ENCODE data around the gene WWOX. TPM values are rescaled to one million over a fixed set of nuclear protein-coding genes. Genes with fewer than 3 reads are reported as not detected.

WWOX gene
- total RNA-seq, 1 donor from 2014 or later: 8.9 TPM

GRCh38 chr16:78902321-78902720 lies 802.9 kb downstream of the WWOX start:
- Histone ChIP-seq H3K27ac (replicated peaks) (no peak overlapping the region), H3K36me3 (no peaks in the 10 kb centered on the region), H3K9me3 (replicated peaks) (no peaks in the 10 kb centered on the region), H3K4me3 (no peak overlapping the region), H3K27me3 (ENCODE audit: low read depth) (no peaks in the 10 kb centered on the region), H3K4me1 (no peaks in the 10 kb centered on the region)
- no peak for DNase-seq
- intact Hi-C loops (cut with micrococcal nuclease): no loop called here
- TF ChIP-seq, protein P1, sequence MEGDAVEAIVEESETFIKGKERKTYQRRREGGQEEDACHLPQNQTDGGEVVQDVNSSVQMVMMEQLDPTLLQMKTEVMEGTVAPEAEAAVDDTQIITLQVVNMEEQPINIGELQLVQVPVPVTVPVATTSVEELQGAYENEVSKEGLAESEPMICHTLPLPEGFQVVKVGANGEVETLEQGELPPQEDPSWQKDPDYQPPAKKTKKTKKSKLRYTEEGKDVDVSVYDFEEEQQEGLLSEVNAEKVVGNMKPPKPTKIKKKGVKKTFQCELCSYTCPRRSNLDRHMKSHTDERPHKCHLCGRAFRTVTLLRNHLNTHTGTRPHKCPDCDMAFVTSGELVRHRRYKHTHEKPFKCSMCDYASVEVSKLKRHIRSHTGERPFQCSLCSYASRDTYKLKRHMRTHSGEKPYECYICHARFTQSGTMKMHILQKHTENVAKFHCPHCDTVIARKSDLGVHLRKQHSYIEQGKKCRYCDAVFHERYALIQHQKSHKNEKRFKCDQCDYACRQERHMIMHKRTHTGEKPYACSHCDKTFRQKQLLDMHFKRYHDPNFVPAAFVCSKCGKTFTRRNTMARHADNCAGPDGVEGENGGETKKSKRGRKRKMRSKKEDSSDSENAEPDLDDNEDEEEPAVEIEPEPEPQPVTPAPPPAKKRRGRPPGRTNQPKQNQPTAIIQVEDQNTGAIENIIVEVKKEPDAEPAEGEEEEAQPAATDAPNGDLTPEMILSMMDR (IDR thresholded peaks at IDR 0.05; ENCODE audit: borderline replicate concordance): no peak

DNA sequence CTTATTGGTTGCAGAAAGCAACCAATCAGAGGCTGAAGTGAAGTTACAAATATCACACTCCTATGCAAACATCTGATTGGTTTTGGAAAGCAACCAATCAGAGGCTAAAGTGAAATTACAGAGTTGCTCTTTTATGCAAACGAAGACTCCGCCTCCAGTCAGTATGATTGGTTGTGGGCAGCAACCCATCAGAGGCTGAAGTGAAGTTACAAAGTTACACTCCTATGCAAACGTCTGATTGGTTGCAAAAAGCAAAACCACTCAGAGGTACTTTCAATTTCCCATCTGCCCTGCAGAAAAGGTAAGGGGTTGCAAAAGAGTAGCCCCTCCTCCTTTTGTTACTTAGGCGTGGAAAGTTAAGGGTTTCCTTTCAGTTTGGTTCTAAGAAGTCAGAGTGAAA lies 803.8 kb downstream of the WWOX start:
- Histone ChIP-seq H3K36me3 (no peaks in the 10 kb centered on the region), H3K4me1 (no peaks in the 10 kb centered on the region), H3K27ac (replicated peaks) (no peak overlapping the region), H3K4me3 (no peak overlapping the region), H3K9me3 (replicated peaks) (no peaks in the 10 kb centered on the region), H3K27me3 (ENCODE audit: low read depth) (no peaks in the 10 kb centered on the region)
- no peak for DNase-seq
- intact Hi-C loops (cut with micrococcal nuclease): no loop called here
- TF ChIP-seq, protein P1 (IDR thresholded peaks at IDR 0.05; ENCODE audit: borderline replicate concordance): no peak

GRCh38 chr16:78903843-78904242 lies 804.4 kb downstream of the WWOX start:
- no peaks in the 10 kb centered on the region for H3K27me3 ChIP-seq (ENCODE audit: low read depth)
- H3K27ac ChIP-seq (replicated peaks): no peak overlapping the region
- DNase-seq: no peak
- H3K9me3 ChIP-seq (replicated peaks): no peaks in the 10 kb centered on the region
- no peaks in the 10 kb centered on the region for H3K4me1 ChIP-seq
- intact Hi-C loops (cut with micrococcal nuclease): no loop called here
- H3K36me3 ChIP-seq: no peaks in the 10 kb centered on the region
- no peak overlapping the region for H3K4me3 ChIP-seq
- TF ChIP-seq, protein P1 (IDR thresholded peaks at IDR 0.05; ENCODE audit: borderline replicate concordance): no peak

DNA sequence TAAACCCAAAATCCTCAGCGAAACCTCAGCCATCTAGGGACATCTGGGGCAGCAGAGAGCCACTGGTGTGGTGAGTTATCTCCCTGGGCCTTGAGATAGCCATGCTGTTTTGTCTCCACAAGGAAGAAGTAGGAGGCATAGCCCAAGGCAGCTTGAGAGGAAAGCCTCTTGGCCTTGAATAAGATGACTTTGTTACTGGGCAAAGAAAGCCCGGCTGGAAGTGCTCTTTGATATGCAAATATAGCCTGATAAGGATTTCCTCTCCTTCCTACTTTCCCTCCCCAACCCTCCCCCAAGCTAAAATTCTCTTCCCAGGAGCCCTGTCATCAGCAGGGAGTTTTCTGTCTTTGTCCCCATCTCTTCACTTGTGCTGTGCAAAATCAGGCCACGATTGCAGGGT lies 806.7 kb downstream of the WWOX start:
- TF ChIP-seq, protein P1 (IDR thresholded peaks at IDR 0.05; ENCODE audit: borderline replicate concordance): no peak
- intact Hi-C loops (cut with micrococcal nuclease): no loop called here

GRCh38 chr16:78909226-78909625 lies 809.8 kb downstream of the WWOX start:
- no peaks in the 10 kb centered on the region for H3K27me3 ChIP-seq (ENCODE audit: low read depth)
- no peak overlapping the region for H3K27ac ChIP-seq (replicated peaks)
- DNase-seq: no peak
- H3K4me1 ChIP-seq: no peaks in the 10 kb centered on the region
- intact Hi-C loops (cut with micrococcal nuclease): no loop called here
- H3K4me3 ChIP-seq: no peak overlapping the region
- TF ChIP-seq, protein P1 (IDR thresholded peaks at IDR 0.05; ENCODE audit: borderline replicate concordance): no peak
- H3K36me3 ChIP-seq: no peaks in the 10 kb centered on the region
- H3K9me3 ChIP-seq (replicated peaks): no peaks in the 10 kb centered on the region

More for the DNA sequence above, 806.7 kb downstream of the WWOX start:
- no peak overlapping the region for H3K4me3 ChIP-seq
- H3K27ac ChIP-seq (replicated peaks): no peak overlapping the region
- no peaks in the 10 kb centered on the region for H3K27me3 ChIP-seq (ENCODE audit: low read depth)
- no peaks in the 10 kb centered on the region for H3K9me3 ChIP-seq (replicated peaks)
- H3K36me3 ChIP-seq: no peaks in the 10 kb centered on the region
- H3K4me1 ChIP-seq: no peaks in the 10 kb centered on the region
- DNase-seq: no peak

Measured in left ventricle myocardium inferior (tissue), 1 donor.